Measurements from ENCODE around the gene KIF1C.

DNA sequence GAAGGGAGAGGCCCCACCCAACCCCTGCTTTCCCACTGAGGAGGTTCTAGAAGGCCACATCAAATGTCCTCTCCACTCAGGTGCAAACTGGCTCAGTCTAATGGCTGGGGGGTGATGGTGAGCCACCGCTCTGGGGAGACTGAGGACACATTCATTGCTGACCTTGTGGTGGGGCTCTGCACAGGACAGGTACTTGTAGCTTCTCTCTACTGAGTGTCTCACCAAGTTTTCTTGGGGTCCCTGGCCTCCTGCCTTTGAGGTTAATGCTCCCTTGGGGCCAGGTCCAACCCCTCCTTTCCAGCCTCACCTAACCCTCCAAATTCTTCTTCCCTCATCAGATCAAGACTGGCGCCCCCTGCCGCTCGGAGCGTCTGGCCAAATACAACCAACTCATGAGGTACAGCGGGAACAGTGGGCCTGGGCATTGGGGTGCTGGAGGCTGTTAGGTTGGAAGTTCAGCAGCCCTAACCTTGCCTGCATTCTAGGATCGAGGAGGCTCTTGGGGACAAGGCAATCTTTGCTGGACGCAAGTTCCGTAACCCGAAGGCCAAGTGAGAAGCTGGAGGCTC, 41.2 kb upstream of the KIF1C start:
- TF ChIP-seq, protein P1, sequence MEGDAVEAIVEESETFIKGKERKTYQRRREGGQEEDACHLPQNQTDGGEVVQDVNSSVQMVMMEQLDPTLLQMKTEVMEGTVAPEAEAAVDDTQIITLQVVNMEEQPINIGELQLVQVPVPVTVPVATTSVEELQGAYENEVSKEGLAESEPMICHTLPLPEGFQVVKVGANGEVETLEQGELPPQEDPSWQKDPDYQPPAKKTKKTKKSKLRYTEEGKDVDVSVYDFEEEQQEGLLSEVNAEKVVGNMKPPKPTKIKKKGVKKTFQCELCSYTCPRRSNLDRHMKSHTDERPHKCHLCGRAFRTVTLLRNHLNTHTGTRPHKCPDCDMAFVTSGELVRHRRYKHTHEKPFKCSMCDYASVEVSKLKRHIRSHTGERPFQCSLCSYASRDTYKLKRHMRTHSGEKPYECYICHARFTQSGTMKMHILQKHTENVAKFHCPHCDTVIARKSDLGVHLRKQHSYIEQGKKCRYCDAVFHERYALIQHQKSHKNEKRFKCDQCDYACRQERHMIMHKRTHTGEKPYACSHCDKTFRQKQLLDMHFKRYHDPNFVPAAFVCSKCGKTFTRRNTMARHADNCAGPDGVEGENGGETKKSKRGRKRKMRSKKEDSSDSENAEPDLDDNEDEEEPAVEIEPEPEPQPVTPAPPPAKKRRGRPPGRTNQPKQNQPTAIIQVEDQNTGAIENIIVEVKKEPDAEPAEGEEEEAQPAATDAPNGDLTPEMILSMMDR (IDR thresholded peaks at IDR 0.05), result no peak
- TF ChIP-seq EZH2 (IDR thresholded peaks at IDR 0.05; ENCODE audit: borderline replicate concordance, insufficient read depth, low read depth, low read length, poor library complexity, severe bottlenecking), result no peak
